GM23338 (cell line): Measurements from ENCODE around the gene KIF1C. TPM values are rescaled to one million over a fixed set of nuclear protein-coding genes. Genes with fewer than 3 reads are reported as not detected.

Experiments used
- ATAC-seq: fragments of 200-7000 bp; cut with Tn5 transposase; 3 replicates; pipeline ENCODE4 v1.9.1; 2020
- DNase-seq: peaks from one replicate; pipeline ENCODE4 v3.0.0-alpha.2; 2015; ENCODE audit warnings: low spot score
- H2AFZ ChIP-seq: fragments of 200-600 bp; sonication (generic); 2 replicates; pipeline ENCODE4 v1.8.0; 2016; ENCODE audit warnings: antibody characterized with exemption, mild to moderate bottlenecking, moderate library complexity
- H3F3A ChIP-seq: fragments of 200-600 bp; sonication (generic); replicated peaks from 2 replicates; pipeline ENCODE4 v1.8.0; 2017; ENCODE audit warnings: antibody characterized with exemption, mixed run types, low read depth
- H3K27ac ChIP-seq: fragments of 200-600 bp; sonication (generic); 2 replicates; pipeline ENCODE4 v1.6.1; 2016; ENCODE audit warnings: low read depth
- H3K27me3 ChIP-seq: fragments of 200-600 bp; sonication (generic); 2 replicates; pipeline ENCODE4 v1.8.0; 2016; ENCODE audit warnings: mild to moderate bottlenecking, mixed run types, moderate library complexity; ENCODE audit not compliant: insufficient read depth
- H3K36me3 ChIP-seq: fragments of 200-600 bp; sonication (generic); 2 replicates; pipeline ENCODE4 v1.8.0; 2016; ENCODE audit warnings: mild to moderate bottlenecking; ENCODE audit not compliant: insufficient read depth
- H3K4me1 ChIP-seq: fragments of 200-600 bp; sonication (generic); 2 replicates; pipeline ENCODE4 v1.8.0; 2016; ENCODE audit warnings: mild to moderate bottlenecking, moderate library complexity; ENCODE audit not compliant: insufficient read depth
- H3K4me2 ChIP-seq: fragments of 200-600 bp; sonication (generic); 2 replicates; pipeline ENCODE4 v1.7.1; 2017; ENCODE audit warnings: mixed run types
- H3K4me3 ChIP-seq: fragments of 200-600 bp; sonication (generic); 2 replicates; pipeline ENCODE4 v1.6.1; 2016; ENCODE audit warnings: mixed run types
- H3K79me2 ChIP-seq: fragments of 200-600 bp; sonication (generic); replicated peaks from 2 replicates; pipeline ENCODE4 v1.8.0; 2017; ENCODE audit warnings: mild to moderate bottlenecking; ENCODE audit not compliant: insufficient read depth
- H3K9me2 ChIP-seq: fragments of 200-600 bp; sonication (generic); 2 replicates; pipeline ENCODE4 v1.8.0; 2017; ENCODE audit not compliant: insufficient read depth
- H4K20me1 ChIP-seq: fragments of 200-600 bp; sonication (generic); replicated peaks from 2 replicates; pipeline ENCODE4 v1.8.0; 2017; ENCODE audit warnings: mild to moderate bottlenecking; ENCODE audit not compliant: insufficient read depth
- H3K27ac Mint-ChIP-seq: 2 replicates; pipeline ENCODE4 v1.8.0; 2020; ENCODE audit warnings: inconsistent platforms, mild to moderate bottlenecking, moderate library complexity, mixed read lengths
- H3K27me3 Mint-ChIP-seq: 3 replicates; pipeline ENCODE4 v1.8.0; 2022; ENCODE audit warnings: low read depth, mild to moderate bottlenecking, moderate library complexity, mixed read lengths, inconsistent platforms; ENCODE audit not compliant: insufficient read depth, poor library complexity
- H3K36me3 Mint-ChIP-seq: 3 replicates; pipeline ENCODE4 v1.8.0; 2021; ENCODE audit warnings: low read depth, mild to moderate bottlenecking, inconsistent platforms, moderate library complexity, mixed read lengths
- H3K4me1 Mint-ChIP-seq: 3 replicates; pipeline ENCODE4 v1.8.0; 2020; ENCODE audit warnings: mild to moderate bottlenecking, inconsistent platforms, mixed read lengths
- H3K4me3 Mint-ChIP-seq: 3 replicates; pipeline ENCODE4 v1.8.0; 2021; ENCODE audit warnings: moderate library complexity, mild to moderate bottlenecking, inconsistent platforms, mixed read lengths
- H3K9me3 Mint-ChIP-seq: 3 replicates; pipeline ENCODE4 v1.8.0; 2020; ENCODE audit warnings: moderate library complexity, mild to moderate bottlenecking, inconsistent platforms, mixed read lengths
- CREB1 ChIP-seq: fragments of 250-450 bp; sonication (Bioruptor Pico); IDR thresholded peaks from 2 replicates; pipeline ENCODE4 v1.5.0; 2020; ENCODE audit warnings: low read depth, mild to moderate bottlenecking, moderate library complexity
- ETS1 ChIP-seq: IDR thresholded peaks from 2 replicates; pipeline ENCODE4 v1.6.1; 2016; ENCODE audit warnings: antibody characterized with exemption
- EZH2 ChIP-seq: fragments of 200-600 bp; sonication (generic); IDR thresholded peaks from one replicate; pipeline ENCODE4 v1.8.0; 2017; ENCODE audit warnings: antibody characterized with exemption, mild to moderate bottlenecking, low read depth; ENCODE audit not compliant: unreplicated experiment
- EZH2phosphoT487 ChIP-seq: fragments of 200-600 bp; sonication (generic); IDR thresholded peaks from one replicate; pipeline ENCODE4 v1.8.1; 2018; ENCODE audit warnings: antibody characterized with exemption; ENCODE audit not compliant: unreplicated experiment
- JUNB ChIP-seq: IDR thresholded peaks from one replicate; pipeline ENCODE4 v1.6.1; 2016; ENCODE audit warnings: antibody characterized with exemption; ENCODE audit not compliant: unreplicated experiment
- NANOG ChIP-seq: IDR thresholded peaks from 2 replicates; pipeline ENCODE4 v1.6.1; 2016; ENCODE audit warnings: antibody characterized with exemption, borderline replicate concordance
- POLR2AphosphoS5 ChIP-seq: IDR thresholded peaks from 2 replicates; pipeline ENCODE4 v1.6.1; 2016; ENCODE audit warnings: antibody characterized with exemption, low read depth
- REST ChIP-seq: IDR thresholded peaks from one replicate; pipeline ENCODE4 v1.6.1; 2018; ENCODE audit warnings: antibody characterized with exemption; ENCODE audit not compliant: unreplicated experiment
- STAT1 ChIP-seq: IDR thresholded peaks from one replicate; pipeline ENCODE4 v1.6.1; 2016; ENCODE audit warnings: antibody characterized with exemption; ENCODE audit not compliant: unreplicated experiment
- ZNF114 ChIP-seq: fragments of 250-450 bp; sonication (Bioruptor Pico); IDR thresholded peaks from 2 replicates; pipeline ENCODE4 v1.5.0; 2020; ENCODE audit warnings: mild to moderate bottlenecking, moderate library complexity
- ZNF331 ChIP-seq: fragments of 250-450 bp; sonication (Bioruptor Pico); IDR thresholded peaks from 2 replicates; pipeline ENCODE4 v1.5.0; 2020; ENCODE audit warnings: low read depth, mild to moderate bottlenecking, moderate library complexity
- polyA plus RNA-seq: library from polyadenylated mRNA; unstranded; fragments of >200 nt; fragmentation: Nextera tagmentation; extraction: Ambion mirVana; gene quantifications from 2 replicates; pipeline ENCODE4 v1.2.1, GENCODE V29; 2016
- total RNA-seq: library from RNA; depleted of rRNA; stranded (reverse); fragments of >200 nt; shearing (Covaris generic); gene quantifications from 2 replicates; pipeline ENCODE4 v1.2.3, GENCODE V29; 2014
- TF ChIP-seq, protein P1 (sequence below), 2 experiments: fragments of 200-600 bp in 1 of 2; sonication (generic) in 1 of 2; conservative IDR thresholded peaks; 2 replicates each; pipeline versions ENCODE4 v1.5.1 to v1.6.1; 2016 to 2017; ENCODE audit warnings: antibody characterized with exemption in 2 of 2, low read depth in 2 of 2, mild to moderate bottlenecking in 2 of 2, moderate library complexity in 1 of 2

Gene KIF1C
- total and polyA plus RNA-seq, 2 experiments from 2014 or later: 13.5 to 61.4 TPM

- H3K9me2 ChIP-seq: no peaks in the 10 kb centered on the region
- H2AFZ ChIP-seq: no peak overlapping the region
- DNase-seq: peak; percentile 46
- peaks cover 6% of the 10 kb centered on the region; the same call in 1 of the 2 replicates for H3K27me3 ChIP-seq
- no peak overlapping the region for H3K4me3 ChIP-seq
- H3K79me2 ChIP-seq: no peaks in the 10 kb centered on the region
- no peaks in the 10 kb centered on the region; the same call in 1 of the 2 replicates for H3K4me1 ChIP-seq
- H3K4me1 Mint-ChIP-seq: peaks cover 3% of the 10 kb centered on the region
- H3K4me3 Mint-ChIP-seq: no peak overlapping the region
- no peak for ATAC-seq
- no peak for TF ChIP-seq STAT1
- no peak for TF ChIP-seq EZH2
- no peak for TF ChIP-seq CREB1
- no peak for TF ChIP-seq POLR2AphosphoS5
- TF ChIP-seq EZH2phosphoT487: no peak
- no peak for TF ChIP-seq ETS1
- no peak for TF ChIP-seq REST
- TF ChIP-seq NANOG: no peak
- TF ChIP-seq JUNB: no peak
- 0 out of 2 replicates have a peak, but pooled peaks cover 5% of the 10 kb centered on the region for H3F3A ChIP-seq
- no peak overlapping the region for H3K27ac Mint-ChIP-seq
- no peaks in the 10 kb centered on the region for H4K20me1 ChIP-seq
- H3K36me3 Mint-ChIP-seq: no peaks in the 10 kb centered on the region
- H3K9me3 Mint-ChIP-seq: no peaks in the 10 kb centered on the region; the same call in 2 of the 3 replicates
- H3K27me3 Mint-ChIP-seq: peaks cover 19% of the 10 kb centered on the region
- no peaks in the 10 kb centered on the region for H3K36me3 ChIP-seq
- H3K4me2 ChIP-seq: no peak overlapping the region
- H3K27ac ChIP-seq: no peak overlapping the region
These were observed 35.7 kb downstream of the KIF1C start for GRCh38 chr17:5033352-5034015.

DNA sequence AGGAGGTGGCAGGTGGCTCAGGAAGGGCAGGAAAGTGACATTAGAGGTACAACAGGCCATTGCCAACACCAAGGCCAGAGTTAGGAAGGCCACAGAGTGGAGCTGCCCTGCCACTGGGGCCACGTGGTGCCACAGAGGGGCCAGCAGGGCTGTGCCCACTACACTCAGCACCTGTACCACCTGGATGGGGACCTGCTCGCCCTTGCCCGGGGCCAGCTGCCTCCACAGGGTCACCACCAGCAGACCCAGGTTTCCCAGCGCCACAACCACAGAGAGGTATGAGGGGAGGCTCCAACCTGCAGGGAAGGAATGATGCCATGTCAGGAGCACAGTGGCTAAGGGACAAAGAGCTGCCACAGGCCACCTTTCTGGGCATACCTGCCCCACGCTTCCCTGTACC, 36.3 kb downstream of the KIF1C start:
- Histone ChIP-seq H3K4me1 (no peaks in the 10 kb centered on the region; the same call in 1 of the 2 replicates), H4K20me1 (no peaks in the 10 kb centered on the region), H3K27ac (no peak overlapping the region), H3K27me3 (peaks cover 6% of the 10 kb centered on the region; the same call in 1 of the 2 replicates), H3K9me2 (no peaks in the 10 kb centered on the region), H3K79me2 (no peaks in the 10 kb centered on the region), H3K4me3 (no peak overlapping the region), H3K4me2 (no peak overlapping the region), H3F3A (0 out of 2 replicates have a peak, but pooled peaks cover 5% of the 10 kb centered on the region), H3K36me3 (no peaks in the 10 kb centered on the region), H2AFZ (no peak overlapping the region)
- peaks cover 3% of the 10 kb centered on the region for H3K4me1 Mint-ChIP-seq
- H3K36me3 Mint-ChIP-seq: no peaks in the 10 kb centered on the region
- H3K9me3 Mint-ChIP-seq: no peaks in the 10 kb centered on the region; the same call in 2 of the 3 replicates
- H3K27ac Mint-ChIP-seq: no peak overlapping the region
- DNase-seq: no peak
- peaks cover 19% of the 10 kb centered on the region for H3K27me3 Mint-ChIP-seq
- no peak overlapping the region for H3K4me3 Mint-ChIP-seq
- no peak for ATAC-seq
- no peak for TF ChIP-seq ZNF114
- no peak for TF ChIP-seq JUNB
- no peak for TF ChIP-seq STAT1
- TF ChIP-seq EZH2: no peak
- TF ChIP-seq REST: no peak
- TF ChIP-seq, protein P1, sequence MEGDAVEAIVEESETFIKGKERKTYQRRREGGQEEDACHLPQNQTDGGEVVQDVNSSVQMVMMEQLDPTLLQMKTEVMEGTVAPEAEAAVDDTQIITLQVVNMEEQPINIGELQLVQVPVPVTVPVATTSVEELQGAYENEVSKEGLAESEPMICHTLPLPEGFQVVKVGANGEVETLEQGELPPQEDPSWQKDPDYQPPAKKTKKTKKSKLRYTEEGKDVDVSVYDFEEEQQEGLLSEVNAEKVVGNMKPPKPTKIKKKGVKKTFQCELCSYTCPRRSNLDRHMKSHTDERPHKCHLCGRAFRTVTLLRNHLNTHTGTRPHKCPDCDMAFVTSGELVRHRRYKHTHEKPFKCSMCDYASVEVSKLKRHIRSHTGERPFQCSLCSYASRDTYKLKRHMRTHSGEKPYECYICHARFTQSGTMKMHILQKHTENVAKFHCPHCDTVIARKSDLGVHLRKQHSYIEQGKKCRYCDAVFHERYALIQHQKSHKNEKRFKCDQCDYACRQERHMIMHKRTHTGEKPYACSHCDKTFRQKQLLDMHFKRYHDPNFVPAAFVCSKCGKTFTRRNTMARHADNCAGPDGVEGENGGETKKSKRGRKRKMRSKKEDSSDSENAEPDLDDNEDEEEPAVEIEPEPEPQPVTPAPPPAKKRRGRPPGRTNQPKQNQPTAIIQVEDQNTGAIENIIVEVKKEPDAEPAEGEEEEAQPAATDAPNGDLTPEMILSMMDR (conservative IDR thresholded peaks at IDR 0.05; ENCODE audit: low read depth in 2 of 2): no peak
- no peak for TF ChIP-seq EZH2phosphoT487
- TF ChIP-seq CREB1: no peak
- TF ChIP-seq ZNF331: no peak
